Cardiac muscle cell (in vitro differentiated cells and primary cell): ENCODE measurements around the gene EHBP1L1. TPM values are rescaled to one million over a fixed set of nuclear protein-coding genes. Genes with fewer than 3 reads are reported as not detected.

Source experiments
- DNase-seq, 2 donors: peaks; one replicate each; pipeline versions ENCODE4 v3.0.0 to v3.0.0-alpha.2; 2010 to 2017; ENCODE audit warnings: low read depth in 1 of 2, low spot score in 1 of 2
- H3K27ac ChIP-seq: fragments of 200-600 bp; sonication (generic); 2 replicates; pipeline ENCODE4 v1.5.1; 2016
- H3K27me3 ChIP-seq: fragments of 200-600 bp; sonication (generic); 2 replicates; pipeline ENCODE4 v1.6.0; 2016; ENCODE audit warnings: control low read depth
- H3K36me3 ChIP-seq: fragments of 200-600 bp; sonication (generic); 2 replicates; pipeline ENCODE4 v1.5.1; 2016; ENCODE audit warnings: control low read depth
- H3K4me1 ChIP-seq: fragments of 200-600 bp; sonication (generic); 2 replicates; pipeline ENCODE4 v1.8.1; 2017; ENCODE audit warnings: low read depth, mild to moderate bottlenecking, mixed run types
- H3K4me3 ChIP-seq: fragments of 200-600 bp; sonication (generic); 2 replicates; pipeline ENCODE4 v1.5.1; 2016; ENCODE audit warnings: mild to moderate bottlenecking
- H3K9me3 ChIP-seq: fragments of 200-600 bp; sonication (generic); 2 replicates; pipeline ENCODE4 v1.5.1; 2017; ENCODE audit warnings: low read depth, mild to moderate bottlenecking, control low read depth
- CTCF ChIP-seq: IDR thresholded peaks from 2 replicates; pipeline ENCODE4 v1.5.1; 2012; ENCODE audit warnings: low read depth, mild to moderate bottlenecking, low read length
- polyA plus RNA-seq: library from polyadenylated mRNA; unstranded; fragments of >200 nt; fragmentation: Nextera tagmentation; extraction: Ambion mirVana; gene quantifications from 2 replicates; pipeline ENCODE4 v1.2.1, GENCODE V29; 2016
- total RNA-seq: library from RNA; depleted of rRNA; stranded (reverse); fragments of >200 nt; gene quantifications from 2 replicates; pipeline ENCODE4 v1.2.3, GENCODE V29; 2016

The EHBP1L1 gene
- total and polyA plus RNA-seq, 2 experiments from 2014 or later: 14.2 to 50.5 TPM

GRCh38 chr11:65547446-65548125 is 28.3 kb upstream of the EHBP1L1 start:
- Histone ChIP-seq H3K36me3 (no peaks in the 10 kb centered on the region), H3K27ac (no peak overlapping the region), H3K9me3 (no peaks in the 10 kb centered on the region), H3K4me1 (no peaks in the 10 kb centered on the region), H3K4me3 (no peak overlapping the region), H3K27me3 (peaks cover 20% of the 10 kb centered on the region)
- TF ChIP-seq CTCF: no peak
- DNase-seq: no peak

GRCh38 chr11:65548395-65548794 is 27.5 kb upstream of the EHBP1L1 start:
- no peak for TF ChIP-seq CTCF
- Histone ChIP-seq H3K36me3 (no peaks in the 10 kb centered on the region), H3K27me3 (peaks cover 20% of the 10 kb centered on the region), H3K27ac (no peak overlapping the region), H3K4me3 (no peak overlapping the region), H3K4me1 (peaks cover under 1% of the 10 kb centered on the region), H3K9me3 (no peaks in the 10 kb centered on the region)
- DNase-seq: no peak

GRCh38 chr11:65549096-65549495 is 26.8 kb upstream of the EHBP1L1 start:
- no peak for TF ChIP-seq CTCF
- no peak for DNase-seq
- H3K27ac ChIP-seq: no peak overlapping the region
- no peak overlapping the region for H3K4me3 ChIP-seq
- H3K27me3 ChIP-seq: peaks cover 20% of the 10 kb centered on the region
- peaks cover 7% of the 10 kb centered on the region for H3K4me1 ChIP-seq
- no peaks in the 10 kb centered on the region for H3K36me3 ChIP-seq
- no peaks in the 10 kb centered on the region for H3K9me3 ChIP-seq

- TF ChIP-seq CTCF: peak; percentile 38
- Histone ChIP-seq H3K4me1 (peaks cover 8% of the 10 kb centered on the region), H3K36me3 (no peaks in the 10 kb centered on the region), H3K4me3 (no peak overlapping the region), H3K9me3 (no peaks in the 10 kb centered on the region), H3K27ac (no peak overlapping the region), H3K27me3 (peaks cover 20% of the 10 kb centered on the region)
- DNase-seq: peak in 1 of 2 donors; percentile 71
These were observed 24.1 kb upstream of the EHBP1L1 start for GRCh38 chr11:65551572-65552387.

- Histone ChIP-seq H3K27ac (no peak overlapping the region), H3K4me3 (no peak overlapping the region), H3K4me1 (peaks cover 14% of the 10 kb centered on the region), H3K9me3 (no peaks in the 10 kb centered on the region), H3K36me3 (no peaks in the 10 kb centered on the region), H3K27me3 (peaks cover 16% of the 10 kb centered on the region)
- no peak for TF ChIP-seq CTCF
- DNase-seq: no peak
These were observed 23.4 kb upstream of the EHBP1L1 start for GRCh38 chr11:65552388-65552951.
